Measurements from ENCODE around the gene TEPSIN. TPM values are rescaled to one million over a fixed set of nuclear protein-coding genes. Genes with fewer than 3 reads are reported as not detected.

TEPSIN gene
- total RNA-seq, 1 experiment from 2014 or later: 20.4 TPM

- Histone ChIP-seq H3K27ac (no peak overlapping the region), H3K9me3 (replicated peaks) (no peaks in the 10 kb centered on the region), H3K27me3 (replicated peaks) (no peaks in the 10 kb centered on the region), H3K36me3 (peaks cover 73% of the 10 kb centered on the region), H3K4me1 (replicated peaks) (no peaks in the 10 kb centered on the region; the same call in 1 of the 2 replicates), H3K4me3 (no peak overlapping the region)
- no peak for DNase-seq (ENCODE audit: low read depth in 1 of 2, low spot score in 2 of 2)
Observed at GRCh38 chr17:81194225-81194760, 44.6 kb downstream of the TEPSIN start.

GRCh38 chr17:81193470-81194224, 45.2 kb downstream of the TEPSIN start:
- Histone ChIP-seq H3K27me3 (replicated peaks) (no peaks in the 10 kb centered on the region), H3K9me3 (replicated peaks) (no peaks in the 10 kb centered on the region), H3K27ac (no peak overlapping the region), H3K36me3 (peaks cover 73% of the 10 kb centered on the region), H3K4me1 (replicated peaks) (no peaks in the 10 kb centered on the region; the same call in 1 of the 2 replicates), H3K4me3 (no peak overlapping the region)
- no peak for DNase-seq (ENCODE audit: low read depth in 1 of 2, low spot score in 2 of 2)

GRCh38 chr17:81193051-81193410, 45.8 kb downstream of the TEPSIN start:
- Histone ChIP-seq H3K27me3 (replicated peaks) (no peaks in the 10 kb centered on the region), H3K4me3 (no peak overlapping the region), H3K4me1 (replicated peaks) (no peaks in the 10 kb centered on the region; the same call in 1 of the 2 replicates), H3K27ac (no peak overlapping the region), H3K36me3 (peaks cover 75% of the 10 kb centered on the region), H3K9me3 (replicated peaks) (no peaks in the 10 kb centered on the region)
- DNase-seq (ENCODE audit: low read depth in 1 of 2, low spot score in 2 of 2): no peak

- no peaks in the 10 kb centered on the region; the same call in 1 of the 2 replicates for H3K4me1 ChIP-seq (replicated peaks)
- H3K4me3 ChIP-seq: no peak overlapping the region
- no peak overlapping the region for H3K27ac ChIP-seq
- peaks cover 70% of the 10 kb centered on the region for H3K36me3 ChIP-seq
- DNase-seq (ENCODE audit: low read depth in 1 of 2, low spot score in 2 of 2): no peak
- H3K9me3 ChIP-seq (replicated peaks): no peaks in the 10 kb centered on the region
- no peaks in the 10 kb centered on the region for H3K27me3 ChIP-seq (replicated peaks)
Observed at GRCh38 chr17:81192386-81193050, 46.3 kb downstream of the TEPSIN start.

GRCh38 chr17:81191646-81192045, 47.2 kb downstream of the TEPSIN start:
- no peaks in the 10 kb centered on the region for H3K9me3 ChIP-seq (replicated peaks)
- H3K27me3 ChIP-seq (replicated peaks): no peaks in the 10 kb centered on the region
- peaks cover 64% of the 10 kb centered on the region for H3K36me3 ChIP-seq
- H3K4me3 ChIP-seq: no peak overlapping the region
- no peaks in the 10 kb centered on the region; the same call in 1 of the 2 replicates for H3K4me1 ChIP-seq (replicated peaks)
- H3K27ac ChIP-seq: no peak overlapping the region
- DNase-seq (ENCODE audit: low read depth in 1 of 2, low spot score in 2 of 2): no peak

- DNase-seq (ENCODE audit: low read depth in 1 of 2, low spot score in 2 of 2): no peak
- H3K27ac ChIP-seq: no peak overlapping the region
- no peaks in the 10 kb centered on the region for H3K9me3 ChIP-seq (replicated peaks)
- H3K4me3 ChIP-seq: no peak overlapping the region
- H3K36me3 ChIP-seq: peaks cover 59% of the 10 kb centered on the region
- H3K27me3 ChIP-seq (replicated peaks): no peaks in the 10 kb centered on the region
- H3K4me1 ChIP-seq (replicated peaks): no peaks in the 10 kb centered on the region; the same call in 1 of the 2 replicates
Observed at GRCh38 chr17:81191116-81191515, 47.7 kb downstream of the TEPSIN start.

GRCh38 chr17:81190591-81190990, 48.3 kb downstream of the TEPSIN start:
- Histone ChIP-seq H3K27ac (no peak overlapping the region), H3K36me3 (peaks cover 54% of the 10 kb centered on the region), H3K4me3 (no peak overlapping the region), H3K4me1 (replicated peaks) (no peaks in the 10 kb centered on the region; the same call in 1 of the 2 replicates), H3K27me3 (replicated peaks) (no peaks in the 10 kb centered on the region), H3K9me3 (replicated peaks) (no peaks in the 10 kb centered on the region)
- DNase-seq (ENCODE audit: low read depth in 1 of 2, low spot score in 2 of 2): no peak

- no peak for DNase-seq (ENCODE audit: low read depth in 1 of 2, low spot score in 2 of 2)
- H3K4me3 ChIP-seq: no peak overlapping the region
- peaks cover 7% of the 10 kb centered on the region for H3K27me3 ChIP-seq (replicated peaks)
- H3K27ac ChIP-seq: no peak overlapping the region
- no peaks in the 10 kb centered on the region for H3K9me3 ChIP-seq (replicated peaks)
- peaks cover 47% of the 10 kb centered on the region for H3K36me3 ChIP-seq
- H3K4me1 ChIP-seq (replicated peaks): no peaks in the 10 kb centered on the region; the same call in 1 of the 2 replicates
Observed at GRCh38 chr17:81189670-81190530, 49.0 kb downstream of the TEPSIN start.

GRCh38 chr17:81189016-81189415, 49.8 kb downstream of the TEPSIN start:
- H3K9me3 ChIP-seq (replicated peaks): no peaks in the 10 kb centered on the region
- H3K27me3 ChIP-seq (replicated peaks): peaks cover 15% of the 10 kb centered on the region
- no peak overlapping the region for H3K4me3 ChIP-seq
- H3K4me1 ChIP-seq (replicated peaks): no peaks in the 10 kb centered on the region; the same call in 1 of the 2 replicates
- peaks cover 38% of the 10 kb centered on the region for H3K36me3 ChIP-seq
- no peak overlapping the region for H3K27ac ChIP-seq
- no peak for DNase-seq (ENCODE audit: low read depth in 1 of 2, low spot score in 2 of 2)

GRCh38 chr17:81188491-81188840, 50.4 kb downstream of the TEPSIN start:
- Histone ChIP-seq H3K4me3 (no peak overlapping the region), H3K27ac (no peak overlapping the region), H3K27me3 (replicated peaks) (peaks cover 18% of the 10 kb centered on the region), H3K36me3 (peaks cover 32% of the 10 kb centered on the region), H3K9me3 (replicated peaks) (no peaks in the 10 kb centered on the region; the same call in 1 of the 2 replicates), H3K4me1 (replicated peaks) (no peaks in the 10 kb centered on the region; the same call in 1 of the 2 replicates)
- DNase-seq (ENCODE audit: low read depth in 1 of 2, low spot score in 2 of 2): no peak

- Histone ChIP-seq H3K9me3 (replicated peaks) (no peaks in the 10 kb centered on the region; the same call in 1 of the 2 replicates), H3K4me3 (no peak overlapping the region), H3K27me3 (replicated peaks) (peaks cover 20% of the 10 kb centered on the region), H3K36me3 (peaks cover 30% of the 10 kb centered on the region), H3K4me1 (replicated peaks) (no peaks in the 10 kb centered on the region; the same call in 1 of the 2 replicates), H3K27ac (no peak overlapping the region)
- DNase-seq (ENCODE audit: low read depth in 1 of 2, low spot score in 2 of 2): no peak
Observed at GRCh38 chr17:81187586-81188490, 51.0 kb downstream of the TEPSIN start.

- H3K4me3 ChIP-seq: no peak overlapping the region
- H3K27ac ChIP-seq: no peak overlapping the region
- H3K27me3 ChIP-seq (replicated peaks): peaks cover 20% of the 10 kb centered on the region
- no peaks in the 10 kb centered on the region for H3K4me1 ChIP-seq (replicated peaks)
- no peak for DNase-seq (ENCODE audit: low read depth in 1 of 2, low spot score in 2 of 2)
- H3K9me3 ChIP-seq (replicated peaks): no peaks in the 10 kb centered on the region; the same call in 1 of the 2 replicates
- H3K36me3 ChIP-seq: peaks cover 30% of the 10 kb centered on the region
Observed at GRCh38 chr17:81187120-81187519, 51.7 kb downstream of the TEPSIN start.

All from SJSA1 (cell line).